Measurements from ENCODE around the gene STK24. TPM values are rescaled to one million over a fixed set of nuclear protein-coding genes. Genes with fewer than 3 reads are reported as not detected.

The STK24 gene
- total and polyA plus RNA-seq, 2 of the 8 experiments (the other 6 are each of a cell fraction or from before 2014, with no cell fraction given) = 62.8 to 143 TPM

GRCh38 chr13:98526182-98526512 is 50.8 kb downstream of the STK24 start (continued):
- no peak for TF ChIP-seq JUND (IDR thresholded peaks at IDR 0.05; ENCODE audit: low read length)
- no peak for TF ChIP-seq GABPA (IDR thresholded peaks at IDR 0.05; ENCODE audit: borderline replicate concordance, insufficient read depth, low read length)
- no peak for TF ChIP-seq EGR1 (IDR thresholded peaks at IDR 0.05; ENCODE audit: borderline replicate concordance, low read depth, low read length)
- TF ChIP-seq, protein P1, sequence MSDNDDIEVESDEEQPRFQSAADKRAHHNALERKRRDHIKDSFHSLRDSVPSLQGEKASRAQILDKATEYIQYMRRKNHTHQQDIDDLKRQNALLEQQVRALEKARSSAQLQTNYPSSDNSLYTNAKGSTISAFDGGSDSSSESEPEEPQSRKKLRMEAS (IDR thresholded peaks at IDR 0.05) = no peak
- TF ChIP-seq NANOG (IDR thresholded peaks at IDR 0.05; ENCODE audit: insufficient read depth, low read depth, low read length, poor library complexity, severe bottlenecking) = no peak
- no peak for TF ChIP-seq SP4 (IDR thresholded peaks at IDR 0.05; ENCODE audit: low read length)
